GM21367 (cell line): ENCODE measurements around the gene SRGAP2B.
"Not testable (repeated sequence)": the region's sequence is repeated elsewhere in the genome, so short reads cannot be mapped to it uniquely, and the experiment has no call there.

Experiments used
- ATAC-seq: cut with Tn5 transposase; IDR thresholded peaks from one replicate; pipeline ENCODE4 v1.9.1; 2021; ENCODE audit not compliant: unreplicated experiment

SRGAP2B gene

DNA sequence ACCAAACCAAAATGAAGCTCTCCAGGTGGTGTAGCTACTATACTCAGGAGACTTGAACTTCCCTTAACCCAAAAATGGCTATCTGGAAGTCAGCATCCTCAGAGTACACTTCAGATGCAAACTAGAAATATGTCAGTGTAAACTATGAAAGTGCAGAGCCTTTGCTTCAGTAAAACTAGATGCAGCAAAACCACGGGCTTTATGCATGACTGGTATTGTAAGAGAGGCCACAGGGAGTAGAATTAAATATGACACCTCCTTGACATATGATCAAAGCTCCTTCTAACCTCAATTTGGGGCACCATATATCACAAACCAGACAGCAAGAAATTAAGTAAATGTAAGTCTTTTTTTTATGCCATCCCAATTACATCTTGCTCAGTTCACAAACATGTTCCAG lies 47.6 kb downstream of the SRGAP2B start:
- ATAC-seq: not testable (repeated sequence)

GRCh38 chr1:145045571-145046273 lies 49.4 kb downstream of the SRGAP2B start:
- not testable (repeated sequence) for ATAC-seq

GRCh38 chr1:145041519-145041918 lies 53.6 kb downstream of the SRGAP2B start:
- peak; percentile 75 for ATAC-seq

- not testable (repeated sequence) for ATAC-seq
Measured at GRCh38 chr1:145036019-145036418, 59.1 kb downstream of the SRGAP2B start.

GRCh38 chr1:145033523-145033922 lies 61.6 kb downstream of the SRGAP2B start:
- ATAC-seq: not testable (repeated sequence)

DNA sequence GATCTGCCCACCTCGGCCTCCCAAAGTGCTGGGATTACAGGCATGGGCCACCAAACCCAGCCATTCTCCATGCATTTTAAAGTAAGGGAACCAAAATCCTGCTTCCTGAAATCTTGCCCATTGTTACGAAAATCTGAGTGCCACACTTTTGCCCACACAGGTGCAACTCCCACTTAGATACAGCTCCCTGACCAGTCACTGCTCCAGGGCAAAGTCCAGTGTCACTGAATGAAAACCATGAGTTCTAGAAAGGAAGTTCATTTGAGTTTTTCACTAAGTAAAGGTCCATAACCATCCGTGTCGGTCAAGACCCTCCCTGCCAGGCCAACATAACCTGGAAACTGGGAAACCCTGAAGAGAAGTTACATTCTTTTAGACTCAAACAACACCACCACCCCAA lies 67.9 kb downstream of the SRGAP2B start:
- not testable (repeated sequence) for ATAC-seq

DNA sequence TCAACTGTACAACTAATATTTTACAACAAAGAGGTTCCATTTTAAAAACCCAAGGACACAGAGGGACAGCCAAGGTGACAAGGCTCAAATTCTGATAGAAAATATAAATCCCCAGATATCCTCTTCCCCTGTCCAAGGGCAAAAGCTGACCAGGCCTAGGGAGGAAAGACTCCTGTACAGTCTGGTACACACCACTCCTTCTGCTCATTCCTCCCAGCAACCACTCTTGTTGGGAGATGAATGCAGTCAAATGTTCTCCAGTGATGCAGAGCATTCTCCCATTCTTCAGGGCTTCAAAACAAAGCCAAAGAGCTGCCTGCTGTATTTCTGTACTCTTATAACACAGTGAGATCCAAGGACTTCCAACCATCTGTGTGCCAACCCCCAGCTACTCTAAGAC lies 69.8 kb downstream of the SRGAP2B start:
- ATAC-seq: not testable (repeated sequence)

DNA sequence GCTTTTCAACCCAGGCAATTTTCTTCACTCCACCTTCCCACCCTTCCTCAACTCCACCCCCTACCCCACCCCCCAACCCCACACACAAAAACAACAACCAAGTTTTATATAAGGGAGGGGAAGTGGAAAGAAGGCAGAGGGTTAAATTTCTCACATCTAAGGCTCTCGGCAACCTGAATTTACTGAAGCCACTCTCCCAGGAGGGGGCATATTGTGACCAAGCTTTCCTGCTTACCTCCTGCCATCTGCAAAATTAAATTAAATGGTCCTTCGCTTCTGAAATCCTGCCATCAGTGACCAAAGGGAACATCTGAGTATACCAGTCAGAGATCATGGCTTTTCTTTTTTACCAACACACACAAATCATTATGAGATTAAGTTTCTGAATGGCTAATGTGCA lies 72.9 kb downstream of the SRGAP2B start:
- ATAC-seq: not testable (repeated sequence)

DNA sequence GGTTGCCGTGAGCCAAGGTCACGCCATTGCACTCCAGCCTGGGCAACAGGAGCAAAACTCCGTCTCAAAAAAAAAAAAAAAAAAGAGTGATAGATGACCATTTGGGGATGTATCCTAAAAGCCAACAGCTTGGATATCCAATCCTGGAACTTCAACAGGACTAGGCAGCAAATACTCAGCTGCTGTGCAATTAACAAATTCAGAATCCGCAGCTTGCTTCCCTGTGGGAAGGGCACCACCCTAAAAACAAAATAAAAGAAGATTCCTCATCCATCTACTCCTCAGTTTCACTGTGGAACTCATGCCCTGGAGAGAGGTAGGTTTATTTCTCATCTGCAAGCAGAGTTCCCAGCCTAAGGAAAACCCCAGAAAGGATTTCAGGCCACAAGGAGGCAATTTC lies 73.4 kb downstream of the SRGAP2B start:
- not testable (repeated sequence) for ATAC-seq

GRCh38 chr1:145019709-145020108 lies 75.4 kb downstream of the SRGAP2B start:
- not testable (repeated sequence) for ATAC-seq

GRCh38 chr1:145017725-145018124 lies 77.4 kb downstream of the SRGAP2B start:
- ATAC-seq: not testable (repeated sequence)

DNA sequence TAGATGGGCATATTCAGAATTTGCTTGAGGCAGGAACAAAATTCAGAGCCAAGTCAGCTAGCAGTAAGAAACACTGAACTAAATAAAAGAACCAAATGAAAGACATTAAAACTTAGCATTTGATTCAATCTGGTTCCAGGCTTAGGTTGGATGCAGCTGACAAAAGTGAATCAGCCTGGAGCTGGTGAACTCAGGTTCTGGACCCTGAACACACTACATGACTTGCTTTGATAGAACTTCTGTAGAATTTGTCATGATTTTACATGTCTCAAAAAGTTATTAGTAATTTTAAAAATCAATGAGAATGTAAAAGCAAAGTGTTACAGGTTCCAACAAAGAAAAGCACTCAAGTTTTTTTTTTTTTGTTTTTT lies 78.7 kb downstream of the SRGAP2B start:
- not testable (repeated sequence) for ATAC-seq

DNA sequence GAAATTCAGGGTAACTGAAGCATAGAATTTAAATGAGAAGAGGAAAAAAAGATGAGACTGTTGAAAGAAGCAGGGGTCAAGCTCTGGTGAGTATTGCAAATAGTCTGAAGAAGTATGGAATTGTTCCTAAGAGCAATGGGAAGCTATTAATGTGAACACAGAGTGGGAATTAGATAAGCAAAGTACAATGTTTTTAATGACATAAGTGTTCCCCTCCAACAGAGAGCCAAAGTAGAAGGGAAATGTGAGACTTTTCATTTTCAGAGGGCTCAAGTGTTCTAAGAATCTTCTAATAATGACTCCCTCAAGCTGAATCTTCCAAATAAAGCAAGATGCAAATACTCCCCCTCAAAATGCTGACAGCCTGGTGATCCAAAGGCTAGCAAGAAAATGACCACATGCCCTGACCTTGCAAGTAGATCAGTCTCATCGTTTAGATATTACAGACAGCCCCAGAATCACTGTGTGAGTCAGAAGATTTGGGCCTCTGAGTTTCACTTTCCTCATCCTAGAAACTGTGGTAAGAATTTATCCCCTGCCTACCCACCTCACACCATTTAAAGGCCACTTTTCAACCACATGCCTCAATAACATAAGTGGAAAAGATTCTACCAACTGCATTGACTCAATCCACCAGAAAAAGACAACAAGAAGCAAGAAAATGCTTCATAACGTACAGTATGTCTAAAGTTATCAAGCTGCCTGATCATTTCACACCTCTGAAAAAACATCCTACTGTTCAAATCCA lies 79.2 kb downstream of the SRGAP2B start:
- not testable (repeated sequence) for ATAC-seq

DNA sequence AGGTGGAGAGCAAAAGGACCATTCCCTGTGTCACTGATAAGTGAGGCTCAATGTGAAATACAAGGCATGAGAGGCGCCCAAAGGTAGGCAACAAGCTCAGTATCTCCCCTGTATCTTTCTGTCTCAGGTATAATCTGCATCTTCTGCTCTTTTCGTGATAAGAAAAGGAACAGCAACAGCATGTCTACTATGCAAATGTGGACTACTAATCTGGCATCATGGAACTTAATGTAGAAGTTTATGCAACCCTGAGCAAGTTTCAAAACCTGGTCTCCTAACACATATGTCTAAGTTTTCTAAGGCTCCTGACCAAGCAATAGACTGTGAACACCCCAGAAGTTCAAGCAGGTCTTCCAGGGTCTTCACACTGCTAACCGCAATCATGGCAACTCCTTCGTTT lies 81.8 kb downstream of the SRGAP2B start:
- ATAC-seq: not testable (repeated sequence)

- not testable (repeated sequence) for ATAC-seq
Measured at GRCh38 chr1:145011811-145012210, 83.3 kb downstream of the SRGAP2B start.

GRCh38 chr1:145010580-145010979 lies 84.5 kb downstream of the SRGAP2B start:
- not testable (repeated sequence) for ATAC-seq

DNA sequence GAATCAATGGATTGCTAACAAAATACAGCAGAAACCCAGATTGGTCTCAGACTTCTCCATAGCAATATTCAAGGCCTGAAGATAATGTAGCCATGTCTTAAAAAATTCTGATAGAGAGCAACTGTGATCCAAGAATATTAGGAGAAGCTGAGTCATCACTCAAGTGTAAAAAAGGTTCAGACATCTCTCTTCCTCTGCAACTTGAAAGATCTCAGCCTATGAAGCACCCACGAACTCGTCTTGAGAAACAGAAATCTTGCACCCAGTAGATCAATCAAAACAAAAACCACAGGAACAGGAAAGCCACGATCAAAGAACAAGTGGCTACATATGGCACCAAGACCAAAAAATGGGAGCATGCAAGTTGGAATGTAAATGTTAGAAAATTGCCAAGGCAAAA lies 85.2 kb downstream of the SRGAP2B start:
- not testable (repeated sequence) for ATAC-seq

- ATAC-seq: peak; percentile 45
Measured at GRCh38 chr1:145008388-145008787, 86.7 kb downstream of the SRGAP2B start.

DNA sequence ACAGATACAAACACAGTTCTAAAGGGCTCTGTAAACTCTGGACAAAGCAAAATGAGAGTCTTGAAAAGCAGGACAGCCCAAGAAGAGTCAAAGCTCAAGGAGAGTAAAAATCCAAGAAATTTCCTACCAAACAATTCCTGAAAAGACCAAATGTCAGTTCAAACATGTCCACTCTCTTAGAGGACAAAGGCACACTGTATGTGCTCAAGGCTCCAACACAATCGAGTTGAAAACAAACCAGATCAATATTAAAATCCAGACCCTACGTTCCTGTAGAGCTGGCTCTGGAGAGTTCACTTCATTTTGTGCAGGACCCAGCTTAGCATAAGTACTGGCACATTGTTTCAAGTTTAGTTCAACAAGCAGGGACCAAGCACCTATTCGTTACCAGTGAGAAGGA lies 90.0 kb downstream of the SRGAP2B start:
- not testable (repeated sequence) for ATAC-seq

DNA sequence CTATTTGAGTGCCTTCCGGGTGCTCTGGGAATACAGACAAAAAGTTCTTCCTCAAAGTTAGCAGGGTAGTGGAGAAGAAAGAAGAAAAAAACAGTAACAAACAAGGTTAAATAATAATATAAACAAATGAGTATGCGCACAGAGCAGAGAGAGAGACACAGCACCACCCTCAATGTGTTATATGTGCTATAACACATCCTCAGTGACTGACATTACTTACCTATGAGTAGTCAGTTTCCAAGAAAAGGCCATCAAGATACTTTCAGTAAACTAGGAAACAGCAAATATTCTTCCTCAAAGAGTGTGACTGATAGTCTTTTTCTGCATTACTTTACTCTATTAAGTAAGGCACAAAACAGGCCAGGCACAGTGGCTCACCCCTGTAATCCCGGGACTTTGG lies 93.7 kb downstream of the SRGAP2B start:
- ATAC-seq: not testable (repeated sequence)

DNA sequence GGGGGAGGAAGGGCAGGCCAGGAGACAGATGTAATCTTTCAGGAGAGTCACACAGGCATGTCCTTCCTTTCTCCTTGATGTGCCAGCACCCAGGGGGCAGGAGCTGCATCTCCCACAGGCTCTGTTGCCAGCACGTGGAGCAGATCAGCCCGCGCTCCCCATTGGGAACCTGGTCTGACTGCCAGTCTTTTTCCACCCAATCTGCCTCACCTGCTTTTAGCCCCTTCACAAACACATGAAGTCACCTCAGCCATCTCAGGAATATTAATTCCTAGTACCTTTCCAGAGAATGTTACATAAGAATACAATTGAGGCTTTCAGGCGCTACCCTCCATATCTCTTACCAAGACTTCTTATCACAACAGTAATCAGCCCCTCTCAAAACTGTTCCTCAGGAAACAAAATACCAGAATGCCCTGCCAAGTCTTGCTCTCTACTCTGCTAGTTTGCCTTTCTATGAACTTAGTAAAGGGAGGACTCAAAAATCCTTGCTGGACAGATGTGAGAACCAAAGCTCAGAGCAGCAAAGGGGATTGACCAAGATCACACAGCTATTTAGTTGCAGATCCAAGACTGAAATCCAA lies 94.3 kb downstream of the SRGAP2B start:
- ATAC-seq: not testable (repeated sequence)
